Activated CD4-positive, alpha-beta T cell treated with anti-CD3 and anti-CD28 coated beads for 36 hours (primary cell): ENCODE results near the gene CYP26B1. TPM values are rescaled to one million over a fixed set of nuclear protein-coding genes. Genes with fewer than 3 reads are reported as not detected.

Source experiments
- ATAC-seq: fragments of 200-7000 bp; cut with Tn5 transposase; one replicate; pipeline ENCODE4 v1.10.0; 2021; ENCODE audit warnings: mild to moderate bottlenecking, moderate library complexity
- CTCF ChIA-PET: fragments of 350-600 bp; sonication (Branson Sonifier 250); formaldehyde crosslinking; loops from one replicate; lab custom pipeline; 2021; ENCODE audit warnings: antibody characterized with exemption; lab: Charles Lee
- POLR2A ChIA-PET: fragments of 350-600 bp; sonication (Branson Sonifier 250); formaldehyde crosslinking; loops from one replicate; lab custom pipeline; 2021; ENCODE audit warnings: antibody characterized with exemption, inconsistent platforms; lab: Charles Lee
- DNase-seq: peaks from one replicate; pipeline ENCODE4 v3.0.0-alpha.2; 2020
- H3K27ac Mint-ChIP-seq: one replicate; pipeline ENCODE4 v1.8.0; 2021; ENCODE audit warnings: mixed read lengths
- H3K27me3 Mint-ChIP-seq: one replicate; pipeline ENCODE4 v1.8.0; 2021; ENCODE audit warnings: mixed read lengths
- H3K36me3 Mint-ChIP-seq: one replicate; pipeline ENCODE4 v1.8.0; 2021; ENCODE audit warnings: low read depth, mixed read lengths
- H3K4me1 Mint-ChIP-seq: one replicate; pipeline ENCODE4 v1.8.0; 2021; ENCODE audit warnings: mixed read lengths
- H3K4me3 Mint-ChIP-seq: one replicate; pipeline ENCODE4 v1.8.0; 2021; ENCODE audit warnings: mild to moderate bottlenecking, moderate library complexity, mixed read lengths
- H3K9me3 Mint-ChIP-seq: one replicate; pipeline ENCODE4 v1.8.0; 2021; ENCODE audit warnings: low read depth, mixed read lengths
- intact Hi-C, 2 experiments: fragments of 100-400 bp; cut with DNase I in 1 of 2; cut with micrococcal nuclease in 1 of 2; formaldehyde crosslinking; loops; one replicate each; pipeline versions ENCODE4 v1.14.2 to v1.15.1; 2022 to 2024; cut with DNase I, micrococcal nuclease
- total RNA-seq, 2 experiments: library from RNA; stranded (reverse); gene quantifications; one replicate each; pipeline ENCODE4 v1.2.3, GENCODE V29; 2021

Gene CYP26B1
- total RNA-seq, 2 experiments from 2014 or later, result not detected

DNA sequence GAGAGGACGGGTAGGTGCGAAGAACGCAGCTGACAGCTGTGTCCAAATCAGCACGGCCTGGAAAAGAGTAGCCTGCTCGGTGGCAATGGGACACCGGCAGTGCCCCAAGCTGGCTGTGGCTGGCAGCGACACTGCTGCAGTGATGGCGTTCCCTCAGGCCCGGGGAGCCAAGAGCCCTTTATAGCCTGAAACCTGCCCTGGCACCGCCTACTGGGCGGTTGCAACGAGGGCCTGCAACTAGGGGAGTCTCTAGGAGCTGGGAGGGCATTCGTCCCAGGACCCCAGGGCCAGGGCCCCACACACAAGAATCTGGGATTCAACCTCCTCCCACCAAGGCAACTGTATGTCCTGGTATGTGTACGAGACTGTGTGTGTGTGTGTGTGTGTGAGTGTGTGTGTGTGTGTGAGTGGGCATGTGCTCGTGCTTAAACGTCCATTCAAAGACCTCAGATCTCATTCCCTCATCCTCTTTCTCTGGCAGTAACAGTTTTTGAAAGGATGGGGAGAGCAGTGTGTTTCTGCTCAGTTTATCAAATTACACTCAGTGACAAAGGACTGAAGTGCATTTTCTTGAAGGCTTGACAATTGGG is 6.8 kb upstream of the CYP26B1 start:
- peaks cover 8% of the 10 kb centered on the region for H3K4me1 Mint-ChIP-seq
- ATAC-seq, result no peak
- DNase-seq, result no peak
- no peaks in the 10 kb centered on the region for H3K36me3 Mint-ChIP-seq
- no peaks in the 10 kb centered on the region for H3K9me3 Mint-ChIP-seq
- intact Hi-C loops, result no loop called here
- H3K27ac Mint-ChIP-seq, result no peak overlapping the region
- peaks cover 44% of the 10 kb centered on the region for H3K27me3 Mint-ChIP-seq
- H3K4me3 Mint-ChIP-seq, result no peak overlapping the region
- ChIA-PET POLR2A (no interaction called here), CTCF (interaction anchor here (0.7 kb wide), 1 partner anchor 605 kb away, joined by 3 read pairs; no protein-coding TSS in a partner anchor)

DNA sequence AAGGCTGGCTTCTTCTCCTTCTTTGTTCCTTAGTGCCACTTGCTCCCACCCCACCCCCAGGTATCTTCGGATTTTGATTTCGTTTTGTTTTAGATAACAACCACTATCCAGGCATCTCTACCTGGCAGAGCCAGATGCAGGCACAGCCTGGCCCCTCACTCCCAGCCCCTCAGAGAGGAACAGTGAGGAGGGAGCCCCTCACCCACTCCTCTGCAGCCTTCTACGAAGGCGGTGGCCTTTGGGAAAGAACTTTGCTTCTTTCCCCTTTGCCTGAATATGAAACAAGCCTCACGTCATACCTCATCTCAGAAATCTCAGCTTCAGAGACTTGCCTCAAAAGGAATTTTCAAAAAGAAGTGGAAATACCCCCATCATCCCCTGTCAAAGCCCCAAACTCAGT is 6.3 kb upstream of the CYP26B1 start:
- POLR2A ChIA-PET, result no interaction called here
- no peak for ATAC-seq
- Mint-ChIP-seq H3K27ac (no peak overlapping the region), H3K36me3 (no peaks in the 10 kb centered on the region), H3K9me3 (no peaks in the 10 kb centered on the region), H3K4me1 (peaks cover 14% of the 10 kb centered on the region), H3K27me3 (peaks cover 47% of the 10 kb centered on the region), H3K4me3 (no peak overlapping the region)
- intact Hi-C loops, result no loop called here
- CTCF ChIA-PET, result interaction anchor here (0.6 kb wide), 1 partner anchor 33 kb away, joined by 3 read pairs; no protein-coding TSS in a partner anchor
- DNase-seq, result no peak

GRCh38 chr2:72153026-72153791 is 5.5 kb upstream of the CYP26B1 start:
- H3K27me3 Mint-ChIP-seq, result peaks cover 50% of the 10 kb centered on the region

DNA sequence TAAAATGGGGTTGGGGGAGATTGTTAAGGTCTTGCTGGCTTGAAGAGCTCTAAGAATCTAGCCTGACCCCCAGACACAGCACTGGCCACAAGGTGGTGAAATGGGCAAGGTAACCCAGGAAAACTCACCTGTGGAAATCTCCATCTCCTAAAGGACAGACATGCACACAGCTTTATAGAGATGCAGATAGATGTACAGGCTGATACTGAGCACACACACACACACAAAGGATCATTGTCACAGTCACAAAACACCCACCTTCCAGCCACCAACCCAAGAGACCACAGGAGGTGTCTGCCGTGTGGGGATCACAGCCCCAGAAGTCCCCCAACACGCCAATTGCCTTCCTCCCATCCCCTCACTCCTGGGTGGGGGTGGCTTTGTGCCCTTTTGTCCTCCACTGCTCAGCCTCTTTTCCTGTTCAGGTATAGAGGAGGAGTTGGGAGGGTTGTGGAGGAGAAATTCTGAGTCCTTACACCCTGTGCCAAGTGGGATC is 3.2 kb upstream of the CYP26B1 start:
- POLR2A ChIA-PET, result no interaction called here
- Mint-ChIP-seq H3K4me1 (peaks cover 31% of the 10 kb centered on the region), H3K4me3 (no peak overlapping the region), H3K27ac (no peak overlapping the region), H3K27me3 (peaks cover 57% of the 10 kb centered on the region), H3K9me3 (no peaks in the 10 kb centered on the region), H3K36me3 (no peaks in the 10 kb centered on the region)
- intact Hi-C loops, result loop anchor here (1.0 to 2.0 kb wide), 5 partner anchors 227 to 621 kb away; no protein-coding TSS in a partner anchor
- CTCF ChIA-PET, result interaction anchor here (0.8 to 4.0 kb wide), 13 partner anchors 7 to 599 kb away, joined by 3 to 41 read pairs (median 4); no protein-coding TSS in a partner anchor
- no peak for DNase-seq
- no peak for ATAC-seq

More at GRCh38 chr2:72153026-72153791, 5.5 kb upstream of the CYP26B1 start:
- Mint-ChIP-seq H3K4me3 (no peak overlapping the region), H3K4me1 (peaks cover 16% of the 10 kb centered on the region), H3K9me3 (no peaks in the 10 kb centered on the region), H3K27ac (no peak overlapping the region), H3K36me3 (no peaks in the 10 kb centered on the region)
- ChIA-PET CTCF (interaction anchor here (0.5 to 4.0 kb wide), 4 partner anchors 34 to 508 kb away, joined by 3 to 41 read pairs (median 4); no protein-coding TSS in a partner anchor), POLR2A (no interaction called here)
- ATAC-seq, result no peak
- intact Hi-C loops, result no loop called here
- no peak for DNase-seq

DNA sequence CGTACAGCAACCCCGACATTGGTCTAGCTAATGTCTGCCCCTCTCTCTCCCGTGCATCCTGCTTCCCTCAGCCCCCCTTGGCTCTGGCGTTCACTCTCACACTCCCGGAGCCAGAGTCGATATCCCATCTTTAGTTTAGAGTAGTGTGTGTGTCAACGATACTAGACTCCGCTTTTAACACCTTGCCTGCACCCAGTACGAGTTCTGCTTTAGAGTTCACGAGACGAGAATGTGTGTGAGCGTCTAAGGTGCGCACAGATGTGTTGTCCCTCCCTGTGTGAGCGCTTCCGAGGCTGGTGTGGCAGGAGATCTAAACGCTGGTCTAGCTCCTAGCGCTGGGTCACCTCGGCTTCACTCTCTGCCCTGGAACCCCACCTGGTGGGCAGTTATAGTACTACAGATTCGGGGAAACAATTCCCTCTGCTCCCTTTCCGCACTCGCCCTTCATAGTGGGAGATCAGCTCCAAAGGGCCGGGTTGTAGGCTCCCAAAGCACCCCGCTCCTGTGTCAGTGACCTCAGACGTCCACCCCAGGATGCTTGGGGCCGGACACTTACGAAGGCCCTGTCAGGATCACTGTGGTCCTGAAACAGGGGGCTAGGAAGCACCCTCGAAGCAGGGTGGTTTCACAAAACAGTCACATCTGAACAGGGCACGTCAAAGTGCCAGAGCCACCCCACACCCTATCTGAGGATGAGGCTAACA is 2.6 kb upstream of the CYP26B1 start:
- H3K4me3 Mint-ChIP-seq, result peak overlapping the region; percentile 34
- ChIA-PET CTCF (interaction anchor here (0.6 to 4.0 kb wide), 18 partner anchors 8 to 604 kb away, joined by 3 to 41 read pairs (median 4); no protein-coding TSS in a partner anchor), POLR2A (interaction anchor here (0.5 kb wide), 1 partner anchor 595 kb away, joined by 4 read pairs; no protein-coding TSS in a partner anchor)
- H3K27ac Mint-ChIP-seq, result no peak overlapping the region
- peaks cover 62% of the 10 kb centered on the region for H3K27me3 Mint-ChIP-seq
- DNase-seq (peak; percentile 81), ATAC-seq (peak; percentile 80)
- no peaks in the 10 kb centered on the region for H3K36me3 Mint-ChIP-seq
- intact Hi-C loops, result loop anchor here (1.0 to 2.0 kb wide), 5 partner anchors 226 to 620 kb away; no protein-coding TSS in a partner anchor
- no peaks in the 10 kb centered on the region for H3K9me3 Mint-ChIP-seq
- H3K4me1 Mint-ChIP-seq, result peaks cover 36% of the 10 kb centered on the region

GRCh38 chr2:72149556-72150156 is 2.0 kb upstream of the CYP26B1 start:
- Mint-ChIP-seq H3K4me1 (peaks cover 36% of the 10 kb centered on the region), H3K27me3 (peaks cover 61% of the 10 kb centered on the region), H3K36me3 (no peaks in the 10 kb centered on the region), H3K4me3 (peak overlapping the region; percentile 34), H3K27ac (no peak overlapping the region), H3K9me3 (no peaks in the 10 kb centered on the region)
- POLR2A ChIA-PET, result interaction anchor here (0.5 kb wide), 1 partner anchor 595 kb away, joined by 4 read pairs; no protein-coding TSS in a partner anchor
- DNase-seq, result peak; percentile 37
- intact Hi-C loops, result loop anchor here (1.0 to 10.0 kb wide), 12 partner anchors 225 to 1145 kb away; partner anchors contain the start of genes EGR4 (in 1 of the 2) and EMX1 (in 1 of the 2)
- CTCF ChIA-PET, result interaction anchor here (0.6 to 4.0 kb wide), 16 partner anchors 8 to 603 kb away, joined by 3 to 41 read pairs (median 4); no protein-coding TSS in a partner anchor
- ATAC-seq, result peak; percentile 30

DNA sequence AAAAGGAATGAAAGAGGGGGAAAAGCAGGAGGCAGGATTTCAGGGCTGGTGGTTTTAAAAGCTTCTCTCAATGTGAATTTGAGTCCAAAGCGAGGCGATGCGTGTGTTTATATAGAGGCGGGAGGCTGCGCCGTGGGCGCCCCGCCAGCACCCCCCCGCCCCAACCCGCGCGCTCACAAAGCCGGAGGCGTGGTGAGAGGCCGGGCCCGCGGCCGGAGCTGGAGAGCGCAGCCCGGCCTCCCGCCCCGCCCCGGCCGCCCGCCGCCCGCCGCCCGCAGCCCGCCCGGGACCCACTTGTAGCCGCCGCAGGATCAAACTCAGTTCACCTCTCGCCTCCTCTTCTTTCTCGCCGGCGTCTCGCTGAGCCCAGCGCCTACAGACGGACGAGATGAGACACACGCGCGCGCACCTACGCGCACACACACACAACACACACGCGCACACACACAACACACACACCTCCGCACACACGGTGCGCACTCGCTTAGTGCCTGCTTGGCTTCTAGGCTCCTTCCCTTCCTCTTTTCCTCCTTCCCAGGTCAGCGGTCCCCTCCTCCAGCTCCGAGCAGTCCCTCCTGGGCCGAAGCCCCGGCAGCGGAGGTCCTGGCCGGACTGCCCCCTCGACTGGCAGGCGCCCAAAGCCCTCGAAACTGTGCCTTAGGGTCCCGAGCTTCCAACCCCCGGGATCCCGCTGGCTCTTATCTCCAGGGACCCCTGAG is 1.3 kb upstream of the CYP26B1 start:
- Mint-ChIP-seq H3K36me3 (no peaks in the 10 kb centered on the region), H3K4me3 (peak overlapping the region; percentile 34), H3K27me3 (peaks cover 61% of the 10 kb centered on the region), H3K27ac (no peak overlapping the region), H3K4me1 (peaks cover 38% of the 10 kb centered on the region), H3K9me3 (no peaks in the 10 kb centered on the region)
- ChIA-PET POLR2A (interaction anchor here (0.6 kb wide), 1 partner anchor 618 kb away, joined by 3 read pairs; no protein-coding TSS in a partner anchor), CTCF (interaction anchor here (1.1 kb wide), 1 partner anchor 34 kb away, joined by 3 read pairs; no protein-coding TSS in a partner anchor)
- peak; percentile 62 for DNase-seq
- intact Hi-C loops, result loop anchor here (5.0 to 10.0 kb wide), 7 partner anchors 428 to 1146 kb away; partner anchors contain the start of genes EGR4 (in 1 of the 2) and EMX1 (in 1 of the 2)
- ATAC-seq, result peak; percentile 31

DNA sequence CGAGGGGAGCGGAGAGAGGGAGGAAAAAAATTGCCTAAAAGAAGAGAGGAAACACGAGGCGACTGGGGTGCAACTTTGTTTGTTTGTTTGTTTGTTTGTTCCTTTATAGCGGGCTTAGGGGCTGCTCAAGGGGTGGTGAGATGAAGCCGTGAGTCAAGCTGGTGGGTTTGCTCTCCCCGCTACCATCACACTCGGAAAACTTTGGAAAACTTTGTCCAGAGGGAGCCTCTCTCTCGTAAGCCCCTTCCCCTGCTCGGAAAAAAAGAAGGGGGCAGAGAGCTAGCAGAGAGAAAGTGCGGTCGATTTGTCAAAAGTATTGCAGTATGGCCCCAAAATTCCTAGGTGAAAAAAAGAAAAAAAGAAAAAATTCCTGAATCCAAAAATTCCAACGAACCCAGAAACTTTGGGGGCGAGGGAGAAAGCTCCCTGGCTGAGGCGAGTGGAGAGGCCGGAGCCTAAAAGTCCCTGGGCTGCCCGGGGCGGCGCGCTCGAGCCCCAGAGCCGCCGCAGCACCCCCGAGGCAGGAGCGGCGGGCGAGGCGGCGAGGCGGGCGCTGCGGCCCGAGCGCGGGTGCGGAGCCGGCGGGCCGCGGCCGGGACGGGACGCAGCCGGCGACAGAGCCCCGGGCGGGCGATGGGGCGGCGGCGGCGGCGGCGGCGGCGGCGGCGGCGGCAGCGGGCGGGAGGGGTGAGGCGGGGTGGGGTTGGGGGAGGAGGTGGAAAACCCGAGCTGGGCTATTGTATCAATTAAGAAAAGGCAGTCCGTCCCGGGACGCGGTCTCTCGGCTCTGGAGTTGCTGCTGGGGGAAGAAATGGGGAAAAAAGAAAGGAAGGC is 558 bp upstream of the CYP26B1 start:
- POLR2A ChIA-PET, result interaction anchor here (0.6 kb wide), 1 partner anchor 618 kb away, joined by 3 read pairs; no protein-coding TSS in a partner anchor
- no peak for DNase-seq
- Mint-ChIP-seq H3K4me1 (peaks cover 43% of the 10 kb centered on the region), H3K4me3 (peak overlapping the region; percentile 57), H3K36me3 (no peaks in the 10 kb centered on the region), H3K27me3 (peaks cover 65% of the 10 kb centered on the region), H3K27ac (no peak overlapping the region), H3K9me3 (no peaks in the 10 kb centered on the region)
- intact Hi-C loops, result loop anchor here (5.0 to 10.0 kb wide), 7 partner anchors 429 to 1147 kb away; partner anchors contain the start of genes EGR4 (in 1 of the 2) and EMX1 (in 1 of the 2)
- no peak for ATAC-seq
- CTCF ChIA-PET, result interaction anchor here (0.5 to 1.1 kb wide), 3 partner anchors 33 to 775 kb away, joined by 3 read pairs; no protein-coding TSS in a partner anchor
